H9 (cell line): ENCODE measurements around the gene ISG20. TPM values are rescaled to one million over a fixed set of nuclear protein-coding genes. Genes with fewer than 3 reads are reported as not detected.

ENCODE experiments used
- DNase-seq: peaks from one replicate; pipeline ENCODE4 v3.0.0-alpha.2; 2017
- H2AFZ ChIP-seq: one replicate; pipeline ENCODE4 v1.6.1; 2013; ENCODE audit warnings: mild to moderate bottlenecking, low read length, control low read depth, moderate library complexity
- H2AK5ac ChIP-seq: 2 replicates; pipeline ENCODE4 v1.6.1; 2013; ENCODE audit warnings: low read length, control low read depth, mixed read lengths; ENCODE audit not compliant: insufficient read length
- H2BK120ac ChIP-seq: one replicate; pipeline ENCODE4 v1.6.1; 2013; ENCODE audit warnings: low read depth, mild to moderate bottlenecking, low read length, control low read depth, inconsistent platforms; ENCODE audit not compliant: poor library complexity, severe bottlenecking
- H2BK12ac ChIP-seq: 2 replicates; pipeline ENCODE4 v1.6.1; 2013; ENCODE audit warnings: low read length, control low read depth, mixed read lengths, low read depth; ENCODE audit not compliant: insufficient read length
- H2BK15ac ChIP-seq: 2 replicates; pipeline ENCODE4 v1.6.1; 2013; ENCODE audit warnings: low read depth, low read length, control low read depth
- H2BK20ac ChIP-seq: one replicate; pipeline ENCODE4 v1.6.1; 2013; ENCODE audit warnings: low read depth, mild to moderate bottlenecking, low read length, control low read depth, inconsistent platforms; ENCODE audit not compliant: poor library complexity, severe bottlenecking
- H2BK5ac ChIP-seq: 2 replicates; pipeline ENCODE4 v1.6.1; 2013; ENCODE audit warnings: low read length, control low read depth, mixed read lengths; ENCODE audit not compliant: insufficient read length
- H3K14ac ChIP-seq: 2 replicates; pipeline ENCODE4 v1.6.1; 2013; ENCODE audit warnings: low read length, control low read depth; ENCODE audit not compliant: insufficient read depth
- H3K18ac ChIP-seq: 2 replicates; pipeline ENCODE4 v1.6.1; 2013; ENCODE audit warnings: low read depth, mild to moderate bottlenecking, mixed read lengths, low read length, control low read depth; ENCODE audit not compliant: insufficient read length
- H3K23ac ChIP-seq: 2 replicates; pipeline ENCODE4 v1.6.1; 2013; ENCODE audit warnings: low read length, control low read depth, mixed read lengths, low read depth; ENCODE audit not compliant: insufficient read length
- H3K23me2 ChIP-seq: 2 replicates; pipeline ENCODE4 v1.6.1; 2013; ENCODE audit warnings: low read depth, mild to moderate bottlenecking, mixed read lengths, low read length, control low read depth; ENCODE audit not compliant: insufficient read length, poor library complexity, severe bottlenecking
- H3K27ac ChIP-seq: 2 replicates; pipeline ENCODE4 v1.5.1; 2013; ENCODE audit warnings: low read length, control low read depth, mixed read lengths, low read depth; ENCODE audit not compliant: insufficient read length
- H3K27me3 ChIP-seq: 2 replicates; pipeline ENCODE4 v1.6.1; 2013; ENCODE audit warnings: low read length, control low read depth, inconsistent platforms; ENCODE audit not compliant: insufficient read depth
- H3K4ac ChIP-seq: 2 replicates; pipeline ENCODE4 v1.6.1; 2013; ENCODE audit warnings: low read depth, mild to moderate bottlenecking, control low read depth, inconsistent platforms, low read length, moderate library complexity
- H3K4me1 ChIP-seq: 2 replicates; pipeline ENCODE4 v1.6.1; 2013; ENCODE audit warnings: low read length, control low read depth, inconsistent platforms; ENCODE audit not compliant: insufficient read depth
- H3K4me2 ChIP-seq: 2 replicates; pipeline ENCODE4 v1.6.1; 2013; ENCODE audit warnings: low read length, control low read depth, mixed read lengths; ENCODE audit not compliant: insufficient read length, insufficient read depth
- H3K56ac ChIP-seq: 2 replicates; pipeline ENCODE4 v1.6.1; 2013; ENCODE audit warnings: low read depth, mild to moderate bottlenecking, mixed read lengths, low read length, control low read depth; ENCODE audit not compliant: insufficient read length
- H3K79me1 ChIP-seq: 2 replicates; pipeline ENCODE4 v1.6.1; 2013; ENCODE audit warnings: low read depth, mild to moderate bottlenecking, moderate library complexity, low read length, control low read depth, inconsistent platforms; ENCODE audit not compliant: insufficient read depth, poor library complexity, severe bottlenecking
- H3K79me2 ChIP-seq: 2 replicates; pipeline ENCODE4 v1.6.1; 2013; ENCODE audit warnings: low read length, control low read depth, inconsistent platforms; ENCODE audit not compliant: insufficient read depth
- H3K9ac ChIP-seq: 2 replicates; pipeline ENCODE4 v1.6.1; 2013; ENCODE audit warnings: low read length, control low read depth, mixed read lengths; ENCODE audit not compliant: insufficient read length; ENCODE audit errors: extremely low read depth
- H3K9me3 ChIP-seq: one replicate; pipeline ENCODE4 v1.6.1; 2013; ENCODE audit warnings: low read depth, low read length, inconsistent platforms; ENCODE audit not compliant: control insufficient read depth
- H3T11ph ChIP-seq: one replicate; pipeline ENCODE4 v1.6.1; 2013; ENCODE audit warnings: mild to moderate bottlenecking, low read length, control low read depth, inconsistent platforms
- H4K20me1 ChIP-seq: one replicate; pipeline ENCODE4 v1.6.1; 2013; ENCODE audit not compliant: control insufficient read depth, insufficient read length, insufficient read depth
- H4K5ac ChIP-seq: 2 replicates; pipeline ENCODE4 v1.6.1; 2013; ENCODE audit warnings: low read depth, mild to moderate bottlenecking, mixed read lengths, low read length, control low read depth; ENCODE audit not compliant: insufficient read length
- H4K8ac ChIP-seq: replicated peaks from 2 replicates; pipeline ENCODE4 v1.6.1; 2013; ENCODE audit warnings: low read length, control low read depth, mixed read lengths, low read depth; ENCODE audit not compliant: insufficient read length
- H4K91ac ChIP-seq: 2 replicates; pipeline ENCODE4 v1.6.1; 2013; ENCODE audit warnings: low read depth, mild to moderate bottlenecking, moderate library complexity, mixed read lengths, low read length, control low read depth; ENCODE audit not compliant: insufficient read length
- H3K27ac Mint-ChIP-seq, 3 experiments: 2 replicates in 2 of 3; 3 replicates in 1 of 3; pipeline ENCODE4 v1.8.0; 2020 to 2021; ENCODE audit warnings: mixed read lengths in 3 of 3, mild to moderate bottlenecking in 1 of 3, moderate library complexity in 1 of 3
- H3K27me3 Mint-ChIP-seq: 2 replicates; pipeline ENCODE4 v1.8.0; 2021; ENCODE audit warnings: low read depth, mild to moderate bottlenecking, moderate library complexity, mixed read lengths
- H3K36me3 Mint-ChIP-seq, 3 experiments: 2 replicates in 2 of 3; 3 replicates in 1 of 3; pipeline ENCODE4 v1.8.0; 2020 to 2021; ENCODE audit warnings: low read depth in 3 of 3, mixed read lengths in 3 of 3; ENCODE audit not compliant: insufficient read depth in 1 of 3
- H3K4me1 Mint-ChIP-seq, 2 experiments: 2 replicates each; pipeline ENCODE4 v1.8.0; 2020; ENCODE audit warnings: mixed read lengths in 2 of 2
- H3K4me3 Mint-ChIP-seq, 2 experiments: 2 replicates in 1 of 2; 3 replicates in 1 of 2; pipeline ENCODE4 v1.8.0; 2020 to 2021; ENCODE audit warnings: mild to moderate bottlenecking in 2 of 2, mixed read lengths in 2 of 2, moderate library complexity in 1 of 2
- H3K9me3 Mint-ChIP-seq, 2 experiments: 2 replicates in 1 of 2; 3 replicates in 1 of 2; pipeline ENCODE4 v1.8.0; 2020; ENCODE audit warnings: mild to moderate bottlenecking in 2 of 2, mixed read lengths in 2 of 2, moderate library complexity in 1 of 2
- CTCF ChIP-seq: fragments of 200-600 bp; sonication (generic); conservative IDR thresholded peaks from 3 replicates; pipeline ENCODE4 v1.8.0; 2021; ENCODE audit warnings: antibody characterized with exemption, mild to moderate bottlenecking
- WGBS: extraction: QIAGEN DNeasy Blood & Tissue Kit; methylation state at CpG from one replicate; pipeline ENCODE4 v1.1.7; 2013; ENCODE audit warnings: missing lambda C conversion rate, low lambda C conversion rate, mixed read lengths; ENCODE audit not compliant: insufficient read length; ENCODE audit errors: extremely low coverage; 5-methylcytosine and 5-hydroxymethylcytosine counted together
- total RNA-seq: library from RNA; stranded (reverse); gene quantifications from 2 replicates; pipeline ENCODE4 v1.2.1, GENCODE V29; 2021

The ISG20 gene
- total RNA-seq, 1 experiment from 2014 or later: 7.4 TPM

GRCh38 chr15:88686166-88686565 lies 47.4 kb downstream of the ISG20 start:
- H3K14ac ChIP-seq: no peak overlapping the region; the same call in 1 of the 2 replicates
- no peak for TF ChIP-seq CTCF
- H2AFZ ChIP-seq: no peak overlapping the region
- no peak overlapping the region for H3K18ac ChIP-seq
- H3K4me1 ChIP-seq: no peaks in the 10 kb centered on the region
- H3K79me2 ChIP-seq: no peaks in the 10 kb centered on the region
- no peaks in the 10 kb centered on the region for H3K27me3 ChIP-seq
- H2BK120ac ChIP-seq: no peak overlapping the region
- no peak overlapping the region for H4K8ac ChIP-seq
- no peak overlapping the region for H3K9ac ChIP-seq
- no peak overlapping the region for H3K56ac ChIP-seq
- H3K4ac ChIP-seq: no peak overlapping the region
- Mint-ChIP-seq H3K4me1 (no peaks in the 10 kb centered on the region), H3K27ac (no peak overlapping the region), H3K4me3 (no peak overlapping the region), H3K9me3 (peaks cover 16 to 22% of the 10 kb centered on the region in 2 experiments), H3K36me3 (peaks cover 0 to 11% (median 0%) of the 10 kb centered on the region in 3 experiments; a peak in 3 of 7 replicates), H3K27me3 (peaks cover 29% of the 10 kb centered on the region)
- H2AK5ac ChIP-seq: no peak overlapping the region
- H2BK5ac ChIP-seq: no peak overlapping the region
- H2BK12ac ChIP-seq: no peak overlapping the region
- no peak overlapping the region for H3T11ph ChIP-seq
- no peak overlapping the region for H4K91ac ChIP-seq
- no peaks in the 10 kb centered on the region for H3K23me2 ChIP-seq
- no CpG with 5 or more reads among the region's 2 CpGs for WGBS
- H3K4me2 ChIP-seq: no peak overlapping the region
- H4K20me1 ChIP-seq: no peaks in the 10 kb centered on the region
- no peak overlapping the region for H2BK15ac ChIP-seq
- H2BK20ac ChIP-seq: no peak overlapping the region
- no peak for DNase-seq
- peaks cover 7% of the 10 kb centered on the region for H3K9me3 ChIP-seq
- H3K23ac ChIP-seq: no peak overlapping the region
- no peak overlapping the region for H4K5ac ChIP-seq
- no peaks in the 10 kb centered on the region for H3K79me1 ChIP-seq
- no peak overlapping the region for H3K27ac ChIP-seq
